ENCODE data around the gene CHERP. TPM values are rescaled to one million over a fixed set of nuclear protein-coding genes. Genes with fewer than 3 reads are reported as not detected.

Gene CHERP
- total RNA-seq, 1 experiment from 2014 or later = 8.8 TPM

DNA sequence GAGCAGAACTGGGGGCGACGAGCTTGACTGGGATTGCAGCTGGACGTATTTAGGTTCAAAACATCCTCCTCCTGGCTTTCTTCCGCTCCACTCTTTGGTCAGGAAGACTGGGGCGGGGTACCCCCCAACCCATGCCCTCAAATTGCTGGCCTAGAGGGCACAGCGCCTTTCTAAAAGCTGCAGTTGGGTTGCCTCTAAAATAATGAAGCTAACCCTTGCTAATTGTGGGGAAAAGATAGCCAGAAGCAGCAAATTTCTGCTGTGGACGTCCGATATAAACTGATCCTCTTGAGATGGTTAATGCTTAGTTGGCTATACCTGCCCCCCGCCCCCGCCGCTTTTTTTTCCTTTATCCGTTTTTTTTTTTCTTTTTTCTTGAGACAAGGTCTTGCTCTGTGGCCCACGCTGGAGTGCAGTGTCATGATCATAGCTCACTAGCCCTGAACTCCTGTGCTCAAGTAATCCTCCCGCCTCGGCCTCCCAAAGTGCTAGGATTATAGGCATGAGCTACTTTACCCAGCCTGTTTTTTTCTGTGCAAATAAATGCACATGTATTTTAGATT lies 754 bp upstream of the CHERP start:
- DNase-seq (ENCODE audit: low spot score) = no peak

- DNase-seq (ENCODE audit: low spot score) = peak; percentile 17
Measured at GRCh38 chr19:16541526-16542044, 652 bp downstream of the CHERP start.

DNA sequence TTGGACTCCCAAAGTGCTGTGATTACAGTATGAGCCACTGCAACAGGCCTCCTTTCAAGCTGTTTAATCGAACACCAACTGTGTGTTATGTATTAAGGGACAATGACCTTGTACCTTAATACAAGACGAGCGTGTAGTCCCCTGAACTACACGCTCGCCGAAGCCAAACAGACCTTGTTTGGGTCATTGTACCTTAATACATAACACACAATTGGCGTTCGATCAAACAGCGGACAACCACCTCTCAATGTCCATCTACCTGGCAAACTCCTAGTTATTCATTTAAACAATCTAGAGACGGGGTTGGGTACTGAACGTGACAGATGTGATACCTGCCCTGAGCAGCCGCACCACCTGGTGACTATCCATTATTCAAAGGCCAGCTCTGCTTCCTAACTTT lies 1.3 kb downstream of the CHERP start:
- no peak for DNase-seq (ENCODE audit: low spot score)

- no peak for DNase-seq (ENCODE audit: low spot score)
Measured at GRCh38 chr19:16537111-16537510, 5.1 kb downstream of the CHERP start.

- DNase-seq (ENCODE audit: low spot score) = no peak
Measured at GRCh38 chr19:16536130-16536529, 6.1 kb downstream of the CHERP start.

DNA sequence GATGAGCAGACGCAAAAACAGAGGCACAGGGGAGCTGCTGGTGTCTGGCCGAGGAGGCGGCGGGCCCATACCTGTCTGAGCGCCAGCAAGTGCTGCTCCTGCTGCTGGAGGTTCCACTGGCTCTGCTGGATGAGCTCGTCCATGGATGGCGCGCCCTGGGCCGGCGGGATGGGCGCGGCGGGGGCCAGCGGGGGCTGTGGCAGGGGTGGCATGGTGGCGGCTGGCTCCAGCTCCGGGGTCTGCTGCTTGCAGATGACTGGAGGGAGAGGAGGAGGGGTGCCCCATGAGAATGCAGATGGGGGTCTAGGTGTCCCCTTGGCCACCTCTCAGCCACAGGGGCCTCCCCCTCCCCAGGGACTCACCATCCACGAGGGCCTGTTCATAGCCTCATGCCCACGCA lies 6.9 kb downstream of the CHERP start:
- DNase-seq (ENCODE audit: low spot score) = no peak

DNA sequence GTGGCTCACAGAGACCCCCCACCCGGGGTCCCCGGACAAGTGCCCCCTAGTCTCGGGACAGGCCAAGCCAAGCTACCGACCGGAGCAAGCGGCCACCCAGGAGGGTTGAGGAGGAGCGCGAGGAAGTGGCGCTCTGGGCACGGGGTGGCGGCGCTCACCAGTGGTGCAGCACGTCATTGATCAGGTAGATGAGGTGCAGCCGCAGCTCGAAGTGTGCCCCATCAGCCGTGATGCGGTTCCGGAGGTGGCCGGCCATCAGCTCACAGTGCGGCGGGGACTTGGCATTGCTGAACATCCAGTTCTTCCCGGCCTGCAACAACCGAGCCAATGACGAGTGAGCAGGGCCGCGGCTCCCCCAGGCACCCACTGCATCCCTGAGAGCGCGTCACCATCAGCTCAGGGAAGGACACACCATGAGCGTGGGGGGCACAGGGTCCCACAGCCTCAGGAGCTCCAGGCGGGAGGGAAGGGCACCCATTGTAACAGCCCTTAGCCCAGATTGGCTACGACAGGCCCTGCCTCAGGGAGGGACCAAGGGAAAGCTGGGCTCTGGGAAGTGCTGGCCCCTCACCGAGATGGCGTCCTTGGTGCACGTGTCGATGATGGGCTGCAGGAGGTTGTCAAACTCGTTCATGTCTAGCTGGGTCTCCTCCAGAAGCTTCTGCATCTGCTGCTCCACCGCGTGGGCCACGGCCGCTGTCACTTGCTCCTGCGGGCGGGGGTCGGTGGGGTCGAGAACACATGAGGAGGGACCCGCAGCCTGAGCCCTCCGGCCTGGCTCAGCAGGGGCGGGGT lies 9.6 kb downstream of the CHERP start:
- no peak for DNase-seq (ENCODE audit: low spot score)

GRCh38 chr19:16531380-16531669 lies 10.9 kb downstream of the CHERP start:
- no peak for DNase-seq (ENCODE audit: low spot score)

- DNase-seq (ENCODE audit: low spot score) = no peak
Measured at GRCh38 chr19:16530540-16531379, 11.5 kb downstream of the CHERP start.

DNA sequence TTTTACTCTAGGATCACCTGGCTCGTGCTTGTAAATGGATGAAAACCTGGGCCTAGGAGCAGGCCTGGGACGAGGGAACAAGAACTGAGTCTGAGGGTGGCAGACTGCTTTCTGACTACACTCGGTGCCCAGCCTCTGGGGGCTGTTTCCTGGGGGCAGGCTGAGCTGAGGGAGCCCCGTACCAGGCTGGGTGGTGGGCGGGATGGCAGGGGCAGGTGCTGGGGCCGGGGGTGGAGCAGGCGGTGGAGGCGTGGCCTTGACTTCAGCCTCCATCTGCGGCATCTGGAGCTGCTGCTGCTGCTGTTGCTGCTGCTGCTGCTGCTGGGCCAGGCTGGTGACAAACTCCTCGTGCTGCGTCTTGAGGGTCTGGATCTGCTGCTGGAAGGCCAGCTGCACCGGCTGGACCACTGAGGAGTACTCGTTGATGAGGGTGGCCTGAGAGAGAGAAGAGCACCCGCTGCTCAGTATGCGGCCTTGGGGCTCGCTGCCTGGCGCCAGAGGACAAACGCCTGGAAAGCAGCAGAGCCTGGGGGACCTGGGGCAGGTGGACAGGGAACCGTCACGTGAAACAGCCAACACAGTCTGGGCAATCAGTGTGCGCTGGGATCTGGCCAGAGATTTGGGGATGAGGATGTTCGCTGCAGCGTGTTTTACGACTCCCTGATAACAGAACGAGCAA lies 12.6 kb downstream of the CHERP start:
- no peak for DNase-seq (ENCODE audit: low spot score)

GRCh38 chr19:16527971-16528521 lies 14.2 kb downstream of the CHERP start:
- DNase-seq (ENCODE audit: low spot score) = peak; percentile 19

DNA sequence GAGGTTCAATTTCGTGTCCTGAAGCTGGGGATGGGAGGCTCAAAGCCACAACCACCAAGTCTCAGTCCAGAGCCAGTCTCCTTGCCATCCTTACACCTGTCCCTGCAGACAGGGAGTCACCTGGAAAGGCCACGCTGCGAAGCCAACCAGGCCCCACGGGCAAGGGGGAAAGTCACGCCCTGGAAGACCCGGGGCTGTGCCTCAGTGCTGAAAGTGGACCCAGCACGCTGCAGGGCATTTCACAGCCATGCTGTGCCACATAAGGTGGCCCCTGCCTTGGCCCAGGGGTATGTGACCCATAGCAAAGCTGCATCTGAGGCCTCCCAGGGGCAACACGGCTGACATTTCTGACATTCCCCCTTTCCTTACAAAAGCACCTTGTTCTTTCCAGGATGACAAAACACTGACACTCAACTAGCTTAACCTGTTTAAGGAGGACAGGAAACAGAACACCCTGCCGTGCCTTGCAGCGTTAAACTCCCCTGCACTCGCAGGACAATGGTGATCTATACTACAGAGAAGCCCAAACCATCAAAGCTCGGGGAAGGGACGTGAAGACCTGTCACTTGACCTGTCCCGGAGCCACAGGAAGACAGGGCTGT lies 14.8 kb downstream of the CHERP start:
- no peak for DNase-seq (ENCODE audit: low spot score)

GRCh38 chr19:16525751-16526481 lies 16.3 kb downstream of the CHERP start:
- no peak for DNase-seq (ENCODE audit: low spot score)

DNA sequence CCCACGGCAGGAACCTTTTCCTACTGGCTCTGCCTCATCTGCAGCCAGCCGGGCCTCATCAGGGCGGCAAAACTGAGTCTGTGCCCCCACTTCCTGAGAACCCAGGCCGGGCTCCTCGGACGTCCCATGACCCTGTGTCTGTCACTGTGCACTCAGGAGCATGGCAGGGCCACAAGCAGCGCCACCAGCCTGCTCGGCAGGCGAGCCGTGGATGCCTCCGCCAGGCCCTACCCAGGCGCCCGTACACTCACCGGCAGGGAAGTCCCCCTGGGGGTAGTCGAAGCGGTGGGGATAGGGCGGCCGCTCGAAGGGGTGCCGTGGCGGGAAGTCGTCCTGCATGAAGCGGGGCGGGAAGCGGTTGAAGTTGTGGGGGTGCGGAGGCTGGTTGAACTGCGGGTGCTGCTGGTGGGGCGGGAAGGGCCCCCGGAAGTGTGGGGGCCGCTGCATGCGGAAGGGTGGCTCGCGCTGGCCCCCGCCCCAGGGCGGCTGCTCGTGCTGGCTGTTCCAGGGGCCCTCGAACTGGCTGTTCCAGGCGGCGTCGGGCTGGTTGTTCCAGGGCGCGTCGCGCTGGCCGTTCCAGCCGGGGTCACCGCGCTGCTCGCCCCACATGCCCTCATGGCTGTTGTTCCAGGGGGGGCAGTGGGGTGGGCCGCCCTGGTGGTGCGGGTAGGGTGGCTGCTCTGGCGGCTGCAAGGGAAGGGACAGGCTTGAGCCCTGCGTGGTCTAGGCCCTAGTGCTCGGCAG lies 17.1 kb downstream of the CHERP start:
- no peak for DNase-seq (ENCODE audit: low spot score)

- DNase-seq (ENCODE audit: low spot score) = no peak
Measured at GRCh38 chr19:16522559-16523377, 19.5 kb downstream of the CHERP start.

DNA sequence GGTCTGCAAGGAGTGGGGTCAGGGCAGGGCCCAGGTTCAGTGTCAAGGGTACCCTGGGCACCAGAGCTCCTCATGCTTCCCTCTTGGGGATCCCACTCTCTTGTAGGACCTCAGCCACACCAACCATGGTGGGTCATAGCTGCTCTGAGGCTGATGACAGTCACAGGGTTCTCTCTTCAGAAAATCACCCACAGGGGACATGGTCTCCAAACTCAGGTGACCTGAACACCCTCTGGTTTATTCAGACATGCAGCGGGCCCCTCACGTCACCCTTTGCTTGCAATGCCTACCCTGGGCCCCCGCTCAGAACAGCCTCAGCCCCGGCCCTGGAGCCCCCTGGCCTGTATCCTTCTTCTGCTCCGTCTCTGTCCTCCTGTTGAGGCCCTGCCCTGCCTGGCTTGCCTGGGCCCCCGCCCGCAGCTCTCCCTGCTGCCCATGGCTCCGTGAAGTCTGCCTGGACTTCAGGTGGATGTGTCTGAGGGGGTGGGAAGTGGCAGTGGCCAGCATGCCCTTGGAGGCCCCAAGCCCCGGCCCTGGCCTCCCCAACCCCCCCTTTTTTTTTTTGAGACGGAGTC lies 20.4 kb downstream of the CHERP start:
- DNase-seq (ENCODE audit: low spot score) = no peak

DNA sequence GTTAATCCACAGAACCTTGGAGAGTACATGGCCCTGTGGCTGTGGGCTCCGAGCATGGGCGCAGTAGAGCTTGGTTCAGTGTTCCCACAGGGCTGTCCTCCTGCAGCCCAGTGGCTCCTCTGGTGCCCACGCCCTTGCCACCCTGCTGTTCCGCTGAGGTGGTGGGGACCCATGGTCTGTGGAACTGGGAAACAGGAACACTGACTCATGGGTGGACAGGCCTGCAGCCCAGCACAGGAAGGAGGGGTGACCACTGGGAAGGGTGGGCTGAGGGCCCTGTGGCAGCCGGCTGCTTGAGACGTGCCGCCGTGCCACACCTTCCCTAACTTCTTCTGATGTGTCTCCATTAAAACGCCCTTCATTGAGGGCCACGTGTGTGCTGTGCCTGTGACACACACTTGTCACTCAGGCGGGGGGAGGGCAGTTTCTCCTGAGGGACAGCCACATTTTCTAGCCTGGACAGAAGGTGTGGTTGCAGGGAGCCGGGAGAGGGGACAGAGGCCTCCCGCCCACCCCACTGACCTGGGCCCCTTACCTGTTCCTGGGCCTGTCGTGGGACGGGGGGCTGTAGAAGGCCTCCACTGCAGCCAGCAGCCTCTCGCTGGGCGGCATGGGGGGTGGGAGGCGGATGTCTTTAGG lies 21.1 kb downstream of the CHERP start:
- no peak for DNase-seq (ENCODE audit: low spot score)
